ENCODE results near the gene TFDP2.
A peak's percentile ranks its signal among the peaks of the same experiment; 100 is the strongest.
"Not testable (repeated sequence)": the region's sequence is repeated elsewhere in the genome, so short reads cannot be mapped to it uniquely, and the experiment has no call there.

TFDP2 gene

GRCh38 chr3:142149673-142149992 is 289 bp upstream of the TFDP2 start:
- no peak for TF ChIP-seq CTCF (conservative IDR thresholded peaks at IDR 0.05; ENCODE audit: low read depth, low read length)
- no peak for DNase-seq (ENCODE audit: low read depth)
- H3K4me3 ChIP-seq (ENCODE audit: low read depth, low read length) = peak overlapping the region; percentile 73

DNA sequence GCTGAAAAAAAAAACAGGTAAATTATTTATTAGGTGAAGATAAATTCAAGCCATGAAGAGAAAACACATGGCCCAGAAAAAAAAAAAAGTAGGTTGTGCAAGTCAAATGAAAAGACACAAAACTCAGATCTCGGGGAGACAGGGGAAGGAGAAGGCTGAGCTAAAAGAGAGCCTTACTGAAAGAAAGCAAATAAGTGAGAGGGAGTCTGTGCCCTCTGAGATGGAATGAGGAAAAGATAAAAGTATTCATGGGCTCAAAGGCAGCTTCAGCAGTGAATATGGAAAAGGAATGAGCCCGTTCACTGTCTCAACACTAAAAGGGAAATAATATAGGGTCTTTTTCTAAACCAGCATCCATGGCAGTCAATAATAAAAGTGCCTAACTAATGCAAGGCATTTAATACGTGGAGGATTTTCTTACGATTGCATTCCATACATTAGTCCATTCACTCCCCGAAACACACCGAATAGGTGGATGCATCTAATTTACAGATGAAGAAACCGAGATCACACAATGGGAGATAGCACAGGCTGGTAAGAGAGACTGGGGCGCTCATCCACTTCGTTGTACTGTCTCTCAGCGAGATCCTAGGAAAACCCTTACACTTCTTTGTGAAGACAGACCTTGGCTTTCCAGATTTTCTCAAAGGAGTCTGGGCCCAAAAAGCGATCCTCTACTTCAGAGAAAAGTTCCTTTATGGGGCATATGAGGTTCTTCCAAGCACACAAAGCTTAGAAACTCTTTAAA is 1.1 kb downstream of the TFDP2 start:
- peak; percentile 9 for DNase-seq (ENCODE audit: low read depth)
- TF ChIP-seq CTCF (conservative IDR thresholded peaks at IDR 0.05; ENCODE audit: low read depth, low read length) = no peak

DNA sequence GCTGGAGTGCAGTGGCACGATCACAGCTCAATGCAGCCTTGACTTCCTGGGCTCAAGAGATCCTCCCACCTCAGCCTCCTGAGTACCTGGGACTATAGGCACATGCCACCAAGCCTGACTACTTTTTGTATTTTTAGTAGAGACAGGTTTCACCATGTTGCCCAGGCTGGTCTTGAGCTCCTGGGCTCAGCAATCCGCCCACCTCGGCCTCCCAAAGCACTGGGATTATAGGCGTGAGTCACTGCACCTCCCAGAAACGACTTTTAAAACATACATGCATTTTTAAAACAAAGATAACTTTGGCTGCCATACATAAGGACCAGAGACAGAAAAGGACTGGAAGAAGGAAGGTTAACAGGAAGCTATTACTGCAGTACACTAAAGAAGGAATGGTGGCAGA is 4.8 kb downstream of the TFDP2 start:
- DNase-seq (ENCODE audit: low read depth); H3K4me3 ChIP-seq (ENCODE audit: low read depth, low read length): not testable (repeated sequence)

More for the DNA sequence above, 1.1 kb downstream of the TFDP2 start:
- H3K4me3 ChIP-seq (ENCODE audit: low read depth, low read length) = peak overlapping the region; percentile 73

DNA sequence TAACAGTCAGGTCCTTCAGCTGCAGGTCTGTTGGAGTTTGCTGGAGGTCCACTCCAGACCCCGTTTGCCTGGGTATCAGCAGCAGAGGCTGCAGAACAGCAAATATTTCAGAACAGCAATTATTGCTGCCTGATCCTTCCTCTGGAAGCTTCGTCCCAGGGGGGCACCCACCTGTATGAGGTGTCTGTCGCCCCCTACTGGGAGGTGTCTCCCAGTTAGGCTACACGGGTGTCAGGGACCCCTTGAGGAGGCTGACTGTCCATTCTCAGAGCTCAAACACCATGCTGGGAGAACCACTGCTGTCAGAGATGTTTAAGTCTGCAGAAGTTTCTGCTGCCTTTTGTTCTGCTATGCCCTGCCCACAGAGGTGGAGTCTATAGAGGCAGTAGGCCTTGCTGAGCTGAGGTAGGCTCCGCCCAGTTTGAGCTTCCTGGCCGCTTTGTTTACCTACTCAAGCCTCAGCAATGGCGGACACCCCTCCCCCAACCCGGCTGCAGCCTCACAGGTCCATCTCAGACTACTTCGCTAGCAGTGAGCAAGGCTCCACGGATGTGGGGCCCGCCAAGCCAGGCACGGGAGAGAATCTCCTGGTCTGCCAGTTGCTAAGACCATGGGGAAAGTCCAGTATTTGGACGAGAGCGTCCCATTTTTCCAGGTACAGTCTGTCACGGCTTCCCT is 8.6 kb downstream of the TFDP2 start:
- TF ChIP-seq CTCF (conservative IDR thresholded peaks at IDR 0.05; ENCODE audit: low read depth, low read length) = peak; percentile 8
- not testable (repeated sequence) for H3K4me3 ChIP-seq (ENCODE audit: low read depth, low read length); DNase-seq (ENCODE audit: low read depth)

GRCh38 chr3:142137089-142137488 is 12.3 kb downstream of the TFDP2 start:
- DNase-seq (ENCODE audit: low read depth) = not testable (repeated sequence)

GRCh38 chr3:142134799-142135325 is 14.5 kb downstream of the TFDP2 start:
- TF ChIP-seq CTCF (conservative IDR thresholded peaks at IDR 0.05; ENCODE audit: low read depth, low read length) = no peak
- no peak for DNase-seq (ENCODE audit: low read depth)

More at GRCh38 chr3:142137089-142137488, 12.3 kb downstream of the TFDP2 start:
- H3K4me3 ChIP-seq (ENCODE audit: low read depth, low read length) = not testable (repeated sequence)

DNA sequence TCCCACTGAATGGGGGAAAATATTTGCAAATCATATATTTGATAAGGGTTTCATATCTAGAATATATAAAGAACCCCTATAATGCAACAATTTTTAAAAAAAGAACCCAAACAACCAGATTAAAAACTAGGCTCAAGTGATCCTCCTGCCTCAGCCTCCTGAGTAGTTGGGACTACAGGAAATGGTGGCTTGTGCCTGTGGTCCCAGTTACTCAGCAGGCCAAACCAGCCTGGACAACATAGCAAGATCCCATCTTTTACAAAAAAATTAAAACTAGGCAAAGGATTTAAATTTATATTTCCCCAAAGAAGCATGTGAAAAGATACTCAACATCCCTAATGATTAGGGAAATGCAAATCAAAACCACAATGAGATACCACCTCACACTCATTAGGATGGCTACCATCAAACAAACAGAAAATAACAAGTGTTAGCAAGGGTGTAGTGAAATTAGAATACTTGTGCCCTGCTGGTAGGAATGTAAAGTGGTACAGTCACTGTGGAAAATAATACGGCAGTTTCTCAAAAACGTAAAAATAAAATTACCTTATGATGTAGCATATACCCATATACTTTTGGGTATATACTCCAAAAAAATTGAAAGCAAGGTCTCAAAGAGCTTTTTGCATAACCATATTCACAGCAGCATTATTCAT is 19.7 kb downstream of the TFDP2 start:
- no peak for TF ChIP-seq CTCF (conservative IDR thresholded peaks at IDR 0.05; ENCODE audit: low read depth, low read length)
- DNase-seq (ENCODE audit: low read depth) = peak; percentile 10
- H3K4me3 ChIP-seq (ENCODE audit: low read depth, low read length) = no peak overlapping the region

More at GRCh38 chr3:142134799-142135325, 14.5 kb downstream of the TFDP2 start:
- no peak overlapping the region for H3K4me3 ChIP-seq (ENCODE audit: low read depth, low read length)
